ENCODE measurements around the gene SMCR8. TPM values are rescaled to one million over a fixed set of nuclear protein-coding genes. Genes with fewer than 3 reads are reported as not detected.

SMCR8 gene
- polyA plus RNA-seq, 1 experiment = 9.2 TPM

DNA sequence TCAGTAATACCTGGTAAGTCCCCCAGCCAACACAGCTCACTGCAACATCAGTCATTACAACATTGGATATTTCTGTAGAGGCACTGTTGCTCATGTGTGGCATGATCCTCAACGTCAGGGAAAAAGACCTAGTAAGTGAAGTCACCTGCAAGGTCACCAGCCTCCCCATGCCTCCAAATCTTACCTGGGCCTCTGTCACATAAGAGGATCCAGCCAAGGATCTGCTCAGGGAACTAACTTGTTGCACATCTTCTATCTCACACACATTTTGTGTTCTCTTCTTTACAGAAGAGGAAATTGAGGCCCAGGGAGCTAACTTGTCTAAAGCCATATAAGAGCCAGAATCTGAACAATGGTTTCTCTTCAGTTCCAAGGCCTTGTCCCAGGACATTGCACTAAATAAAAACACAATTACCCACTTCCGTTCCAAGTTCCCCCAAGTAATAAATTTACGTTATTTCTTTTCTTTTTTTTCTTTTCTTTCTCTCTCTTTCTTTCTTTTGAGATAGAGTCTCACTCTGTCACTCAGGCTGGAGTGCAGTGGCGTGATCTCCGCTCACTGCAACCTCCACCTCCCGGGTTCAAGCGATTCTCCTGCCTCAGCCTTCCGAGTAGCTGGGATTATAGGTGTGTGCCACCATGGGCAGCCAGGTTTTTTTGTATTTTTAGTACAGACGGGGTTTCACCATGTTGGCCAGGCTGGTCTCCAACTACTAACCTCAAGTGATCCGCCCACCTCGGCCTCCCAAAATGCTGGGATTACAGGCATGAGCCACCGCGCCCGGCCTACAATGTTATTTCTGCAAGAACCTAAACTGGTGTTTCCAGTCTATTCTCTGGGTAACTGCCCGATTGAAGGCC, 47.0 kb downstream of the SMCR8 start:
- Histone ChIP-seq H3K4me3 (ENCODE audit: low read depth, low read length) (no peak overlapping the region; the same call in 1 of the 2 replicates), H3K36me3 (ENCODE audit: control insufficient read depth, insufficient read depth, low read length) (no peaks in the 10 kb centered on the region), H3K27me3 (ENCODE audit: control insufficient read depth, insufficient read depth, low read length) (no peaks in the 10 kb centered on the region)
- DNase-seq (ENCODE audit: low read depth) = no peak
- TF ChIP-seq, protein P1, sequence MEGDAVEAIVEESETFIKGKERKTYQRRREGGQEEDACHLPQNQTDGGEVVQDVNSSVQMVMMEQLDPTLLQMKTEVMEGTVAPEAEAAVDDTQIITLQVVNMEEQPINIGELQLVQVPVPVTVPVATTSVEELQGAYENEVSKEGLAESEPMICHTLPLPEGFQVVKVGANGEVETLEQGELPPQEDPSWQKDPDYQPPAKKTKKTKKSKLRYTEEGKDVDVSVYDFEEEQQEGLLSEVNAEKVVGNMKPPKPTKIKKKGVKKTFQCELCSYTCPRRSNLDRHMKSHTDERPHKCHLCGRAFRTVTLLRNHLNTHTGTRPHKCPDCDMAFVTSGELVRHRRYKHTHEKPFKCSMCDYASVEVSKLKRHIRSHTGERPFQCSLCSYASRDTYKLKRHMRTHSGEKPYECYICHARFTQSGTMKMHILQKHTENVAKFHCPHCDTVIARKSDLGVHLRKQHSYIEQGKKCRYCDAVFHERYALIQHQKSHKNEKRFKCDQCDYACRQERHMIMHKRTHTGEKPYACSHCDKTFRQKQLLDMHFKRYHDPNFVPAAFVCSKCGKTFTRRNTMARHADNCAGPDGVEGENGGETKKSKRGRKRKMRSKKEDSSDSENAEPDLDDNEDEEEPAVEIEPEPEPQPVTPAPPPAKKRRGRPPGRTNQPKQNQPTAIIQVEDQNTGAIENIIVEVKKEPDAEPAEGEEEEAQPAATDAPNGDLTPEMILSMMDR (IDR thresholded peaks at IDR 0.05; ENCODE audit: insufficient read depth, low read depth, low read length) = no peak
- CTCF ChIA-PET = no interaction called here
- POLR2A ChIA-PET = no interaction called here

DNA sequence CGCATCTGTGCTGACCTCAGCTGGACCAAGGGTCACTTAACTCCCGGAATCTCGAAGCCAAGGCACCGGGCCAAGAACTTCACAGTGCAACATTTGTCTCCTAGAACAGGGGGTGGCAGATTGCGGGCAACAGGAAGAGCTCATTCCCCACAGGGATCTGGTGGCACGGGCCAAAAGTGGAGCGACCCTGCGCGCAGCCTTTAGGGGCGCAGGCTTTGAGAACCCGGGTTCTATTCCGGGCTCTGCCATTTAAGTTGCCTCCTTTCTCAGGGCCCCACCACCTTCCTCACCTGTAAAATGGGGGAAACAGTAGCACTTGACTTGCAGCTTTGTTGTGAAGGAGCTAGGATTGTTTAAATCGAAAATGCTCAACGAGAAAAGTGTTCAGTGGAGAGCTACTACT, 47.6 kb downstream of the SMCR8 start:
- CTCF ChIA-PET = no interaction called here
- peaks cover 2% of the 10 kb centered on the region; the same call in 1 of the 2 replicates for H3K27me3 ChIP-seq (ENCODE audit: control insufficient read depth, insufficient read depth, low read length)
- no peaks in the 10 kb centered on the region for H3K36me3 ChIP-seq (ENCODE audit: control insufficient read depth, insufficient read depth, low read length)
- TF ChIP-seq, protein P1 (IDR thresholded peaks at IDR 0.05; ENCODE audit: insufficient read depth, low read depth, low read length) = 0 out of 2 replicates have a peak, but pooled peaks have one; percentile 8
- DNase-seq (ENCODE audit: low read depth) = no peak
- H3K4me3 ChIP-seq (ENCODE audit: low read depth, low read length) = peak overlapping the region; percentile 68
- POLR2A ChIA-PET = no interaction called here

DNA sequence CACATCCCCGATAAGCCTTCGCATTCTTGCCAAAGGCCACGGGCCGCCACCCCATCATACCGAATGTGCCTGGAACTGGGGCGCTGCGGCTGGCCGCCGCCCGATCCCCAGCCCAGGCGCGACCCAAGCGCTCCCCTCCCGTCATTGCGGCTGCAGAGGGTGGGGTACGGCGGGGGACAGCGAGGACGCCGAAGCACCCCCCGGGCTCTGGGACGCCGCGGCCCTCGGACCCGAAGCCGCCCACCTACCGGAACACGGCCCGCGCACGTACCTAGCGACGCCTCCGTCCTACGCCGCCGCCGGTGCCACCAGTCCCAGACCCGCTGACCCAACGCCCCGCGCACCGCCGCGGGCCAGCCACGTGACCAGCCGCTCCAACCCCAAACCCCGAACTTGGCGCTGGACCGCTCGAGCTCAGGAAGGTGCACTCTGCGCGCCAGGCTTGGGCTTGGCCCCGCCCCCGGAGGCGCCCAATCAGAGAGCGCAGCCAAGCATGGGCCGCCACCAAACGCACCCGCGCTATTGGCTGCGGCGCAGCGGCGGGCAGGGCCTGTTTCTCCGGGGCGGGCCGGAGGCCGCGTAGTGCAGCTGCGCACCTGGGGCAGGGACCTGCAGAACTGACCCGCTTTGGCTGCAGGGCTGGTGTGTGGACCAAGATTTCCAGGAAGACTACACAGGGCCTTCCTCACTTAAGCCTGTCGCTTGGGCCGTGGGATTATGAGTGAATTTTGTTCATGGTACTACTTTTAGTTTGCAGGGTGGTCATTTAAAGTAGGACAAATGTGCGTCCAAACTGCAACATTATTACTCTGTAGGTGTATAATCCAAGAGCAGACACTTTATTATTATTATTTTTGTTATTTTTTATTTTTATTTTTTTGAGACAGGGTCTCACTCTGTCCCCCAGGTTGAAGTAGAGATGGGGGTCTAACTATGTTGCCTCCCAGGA, 48.3 kb downstream of the SMCR8 start, which contains the start of gene SHMT1:
Gene SHMT1 (minus strand): TSS at position 450 of the 949 bp plus-strand sequence. CDS start 7,569 bp downstream, outside the sequence.
- TF ChIP-seq, protein P1 (IDR thresholded peaks at IDR 0.05; ENCODE audit: insufficient read depth, low read depth, low read length) = no peak
- peak; percentile 25 for DNase-seq (ENCODE audit: low read depth)
- ChIA-PET CTCF (no interaction called here), POLR2A (no interaction called here)
- Histone ChIP-seq H3K4me3 (ENCODE audit: low read depth, low read length) (peak within 1 kb of the TSS; percentile 68), H3K27me3 (ENCODE audit: control insufficient read depth, insufficient read depth, low read length) (peaks cover 2% of the 10 kb centered on the region; the same call in 1 of the 2 replicates), H3K36me3 (ENCODE audit: control insufficient read depth, insufficient read depth, low read length) (no peaks in the 10 kb centered on the region)

DNA sequence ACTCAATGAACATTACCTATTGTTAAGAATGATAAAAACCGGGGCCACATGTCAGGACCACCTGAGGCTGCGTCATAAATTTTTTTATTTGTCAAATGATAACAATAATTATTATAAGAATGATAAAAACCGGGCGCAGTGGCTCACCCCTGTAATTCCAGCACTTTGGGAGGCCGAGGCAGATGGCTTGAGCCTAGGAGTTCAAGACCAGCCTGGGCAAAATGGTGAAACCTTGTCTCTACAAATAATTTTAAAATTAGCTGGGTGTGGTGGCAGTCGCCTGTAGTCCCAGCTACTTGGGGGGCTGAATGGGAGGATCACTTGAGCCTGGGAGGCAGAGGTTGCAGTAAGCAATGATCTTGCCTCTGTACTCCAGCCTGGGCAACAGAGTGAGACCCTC, 49.1 kb downstream of the SMCR8 start:
- Histone ChIP-seq H3K27me3 (ENCODE audit: control insufficient read depth, insufficient read depth, low read length) (peaks cover 2% of the 10 kb centered on the region; the same call in 1 of the 2 replicates), H3K4me3 (ENCODE audit: low read depth, low read length) (no peak overlapping the region), H3K36me3 (ENCODE audit: control insufficient read depth, insufficient read depth, low read length) (no peaks in the 10 kb centered on the region)
- TF ChIP-seq, protein P1 (IDR thresholded peaks at IDR 0.05; ENCODE audit: insufficient read depth, low read depth, low read length) = no peak
- CTCF ChIA-PET = no interaction called here
- POLR2A ChIA-PET = no interaction called here
- DNase-seq (ENCODE audit: low read depth) = no peak

DNA sequence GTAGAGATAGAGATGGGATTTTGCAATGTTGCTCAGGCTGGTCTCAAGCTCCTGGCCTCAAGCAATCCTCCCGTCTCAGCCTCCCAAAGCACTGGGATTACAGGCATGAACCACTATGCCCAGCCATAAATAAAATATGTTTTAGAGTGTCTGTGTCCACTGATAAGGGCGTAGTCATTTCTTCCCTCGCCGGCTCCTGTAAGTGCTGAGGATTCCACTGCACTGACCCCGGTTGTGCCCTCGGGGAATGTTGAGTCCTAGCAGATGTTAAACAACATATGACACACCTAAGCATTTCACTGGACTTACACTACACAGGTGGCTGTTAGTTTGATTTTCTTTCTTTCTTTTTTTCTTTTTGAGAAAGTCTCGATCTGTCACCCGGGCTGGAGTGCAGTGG, 53.9 kb downstream of the SMCR8 start:
- no peak for DNase-seq (ENCODE audit: low read depth)
- CTCF ChIA-PET = no interaction called here
- POLR2A ChIA-PET = no interaction called here
- Histone ChIP-seq H3K4me3 (ENCODE audit: low read depth, low read length) (no peak overlapping the region), H3K27me3 (ENCODE audit: control insufficient read depth, insufficient read depth, low read length) (peaks cover 2% of the 10 kb centered on the region; the same call in 1 of the 2 replicates), H3K36me3 (ENCODE audit: control insufficient read depth, insufficient read depth, low read length) (no peaks in the 10 kb centered on the region)
- TF ChIP-seq, protein P1 (IDR thresholded peaks at IDR 0.05; ENCODE audit: insufficient read depth, low read depth, low read length) = no peak
